ENCODE measurements around the gene GNAS.
"Not testable (repeated sequence)": the region's sequence is repeated elsewhere in the genome, so short reads cannot be mapped to it uniquely, and the experiment has no call there.

DNA sequence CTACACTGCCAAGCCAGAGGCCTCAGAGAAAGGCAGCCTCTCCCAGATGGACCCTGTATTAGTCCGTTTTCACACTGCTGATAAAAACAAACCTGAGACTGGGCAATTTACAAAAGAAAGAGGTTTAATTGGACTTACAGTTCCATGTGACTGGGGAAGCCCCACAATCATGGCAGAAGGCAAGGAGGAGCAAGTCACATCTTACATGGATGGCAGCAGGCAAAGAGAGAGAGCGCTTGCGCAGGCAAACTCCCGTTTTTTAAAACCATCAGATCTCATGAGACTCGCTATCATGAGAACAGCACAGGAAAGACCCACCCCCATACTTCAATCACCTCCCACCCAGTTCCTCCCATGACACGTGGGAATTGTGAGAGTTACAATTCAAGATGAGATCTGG lies 32.0 kb upstream of the GNAS start:
- TF ChIP-seq CTCF (conservative IDR thresholded peaks at IDR 0.05); ZFX (IDR thresholded peaks at IDR 0.05): not testable (repeated sequence)

Data from C4-2B (cell line).